ACHN (cell line): Measurements from ENCODE around the gene PLCB1.

Source experiments
- DNase-seq: peaks from one replicate; pipeline ENCODE4 v3.0.0-alpha.2; 2015
- in situ Hi-C: cut with HindIII; loops from 2 replicates; pipeline ENCODE4 v1.10.0; 2017; ENCODE audit warnings: low sequenced_read_pairs, low pct_ligation_motif_present, low pct_unique_long_range_greater_than_20kb

Gene PLCB1

GRCh38 chr20:8909596-8909995, 777.5 kb downstream of the PLCB1 start:
- in situ Hi-C loops: no loop called here
- DNase-seq: no peak

- no peak for DNase-seq
- in situ Hi-C loops: no loop called here
These were observed 780.0 kb downstream of the PLCB1 start for GRCh38 chr20:8912096-8912495.

GRCh38 chr20:8912731-8913130, 780.7 kb downstream of the PLCB1 start:
- DNase-seq: no peak
- in situ Hi-C loops: no loop called here

- in situ Hi-C loops: no loop called here
These were observed 781.4 kb downstream of the PLCB1 start for GRCh38 chr20:8913456-8913855.

GRCh38 chr20:8914421-8914820, 782.4 kb downstream of the PLCB1 start:
- no peak for DNase-seq
- in situ Hi-C loops: no loop called here

More at GRCh38 chr20:8913456-8913855, 781.4 kb downstream of the PLCB1 start:
- DNase-seq: no peak

DNA sequence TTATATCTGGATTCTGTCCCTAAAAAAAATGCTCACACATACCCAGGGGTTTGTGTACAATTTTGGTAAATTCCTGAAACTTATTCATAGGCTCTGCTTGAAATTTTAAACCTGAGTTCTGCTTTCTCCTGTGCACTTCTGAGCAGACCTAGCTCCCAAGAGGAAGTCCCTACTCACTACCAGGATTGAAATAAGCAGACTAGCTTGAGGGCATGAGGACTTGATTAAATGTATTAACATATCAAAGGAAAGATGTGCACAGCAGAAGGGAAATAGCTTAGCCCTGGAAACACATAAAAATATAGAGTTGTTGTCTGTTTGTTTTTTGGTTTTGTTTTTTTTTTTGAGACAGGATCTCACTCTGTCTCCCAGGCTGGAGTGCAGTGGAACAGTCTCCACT, 785.0 kb downstream of the PLCB1 start:
- in situ Hi-C loops: no loop called here
- DNase-seq: no peak

DNA sequence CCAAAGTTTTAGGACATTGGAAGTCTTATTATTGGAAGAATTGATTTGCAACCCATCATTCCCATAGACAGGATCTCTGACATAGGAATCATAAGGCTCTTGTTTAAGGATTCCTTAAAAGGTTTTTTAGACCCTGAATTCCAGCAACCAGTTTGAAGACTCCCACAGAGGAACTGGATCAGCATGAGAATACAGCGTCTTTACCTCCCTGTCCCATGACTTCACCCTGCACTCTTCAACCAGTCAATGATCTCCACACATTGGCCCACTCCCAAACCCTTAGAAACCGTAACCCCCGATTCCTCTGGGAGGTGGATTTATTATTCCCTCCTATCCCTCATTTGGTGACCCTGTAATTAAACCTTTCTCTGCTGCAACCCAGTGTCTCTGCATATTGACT, 786.1 kb downstream of the PLCB1 start:
- DNase-seq: no peak
- in situ Hi-C loops: no loop called here

DNA sequence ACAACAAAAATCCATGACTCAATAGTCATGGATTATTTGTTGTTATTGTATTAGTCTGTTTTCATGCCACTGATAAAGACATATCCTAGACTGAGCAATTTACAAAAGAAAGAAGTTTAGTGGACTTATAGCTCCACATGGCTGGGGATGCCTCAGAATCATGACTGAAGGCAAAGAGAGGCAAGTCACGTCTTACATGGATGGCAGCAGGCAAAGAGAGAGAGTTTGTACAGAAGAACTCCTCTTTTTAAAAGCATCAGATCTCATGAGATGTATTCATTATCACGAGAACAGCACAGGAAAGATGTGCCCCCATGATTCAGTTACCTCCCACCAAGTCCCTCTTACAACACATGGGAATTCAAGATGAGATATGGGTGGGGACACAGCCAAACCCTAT, 792.5 kb downstream of the PLCB1 start:
- in situ Hi-C loops: no loop called here
- DNase-seq: no peak

DNA sequence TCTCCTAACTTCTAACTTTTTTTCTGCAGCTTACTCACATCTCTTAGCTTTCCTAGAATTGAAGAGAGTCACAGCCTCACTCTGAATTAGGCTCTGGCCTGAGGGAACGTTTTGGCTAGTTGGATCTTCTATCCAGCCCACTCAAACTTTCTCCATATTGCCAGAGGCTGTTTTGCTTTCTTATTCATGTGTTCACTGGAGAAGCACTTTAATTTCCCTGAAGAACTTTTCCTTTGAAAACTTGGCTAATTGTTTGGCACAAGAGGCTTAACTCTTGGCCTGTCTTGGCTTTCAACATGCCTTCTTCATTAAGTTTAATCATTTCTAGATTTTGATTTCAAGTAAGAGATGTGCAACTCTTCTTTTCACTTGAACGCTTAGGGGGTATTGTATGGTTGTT, 798.7 kb downstream of the PLCB1 start:
- in situ Hi-C loops: no loop called here
- no peak for DNase-seq

DNA sequence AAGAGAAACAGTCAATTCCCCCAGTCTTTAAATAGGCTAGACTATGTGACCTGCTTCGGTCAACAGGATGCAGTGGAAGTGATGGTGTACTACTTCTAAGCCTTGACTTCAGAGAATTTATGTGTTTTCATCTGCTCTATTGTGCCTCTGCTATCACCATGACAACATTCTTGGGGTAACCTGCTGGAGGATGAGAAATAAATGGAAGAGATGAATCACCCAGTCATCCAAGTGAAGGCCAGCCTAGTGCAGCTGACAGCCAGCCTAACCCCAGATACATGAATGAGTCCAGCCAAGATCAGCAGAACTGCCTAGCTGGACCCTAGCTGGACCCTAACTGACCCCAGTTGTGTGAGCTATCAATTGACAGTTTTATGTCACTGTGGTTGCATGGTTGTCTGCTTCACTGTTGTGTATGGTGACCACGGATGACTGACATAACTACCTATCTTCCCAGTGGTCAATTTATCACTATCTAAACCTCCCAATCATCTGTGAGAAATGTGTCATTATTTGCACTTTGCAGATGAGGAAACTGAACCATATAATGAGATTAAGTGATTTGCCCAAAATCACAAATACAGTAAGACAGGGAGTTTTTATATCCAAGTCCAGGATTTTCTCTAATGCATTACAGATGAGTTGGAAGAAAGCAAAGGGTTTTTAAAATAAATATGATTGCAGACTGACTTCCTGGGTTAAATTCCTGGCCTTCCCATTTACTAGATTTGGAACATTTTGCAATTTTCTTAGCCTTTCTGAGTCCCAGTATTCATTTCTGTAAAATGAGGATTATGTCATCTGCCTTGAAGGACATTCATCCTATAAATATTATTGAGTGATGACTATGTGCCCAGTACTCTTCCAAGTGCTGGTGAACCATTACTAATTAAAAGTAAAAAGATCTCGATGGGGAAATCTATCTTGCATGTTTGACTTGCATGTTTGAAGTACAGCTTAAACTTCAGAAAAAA, 800.4 kb downstream of the PLCB1 start:
- in situ Hi-C loops: no loop called here
- peak; percentile 37 for DNase-seq

GRCh38 chr20:8933381-8933807, 801.3 kb downstream of the PLCB1 start:
- in situ Hi-C loops: no loop called here
- no peak for DNase-seq

DNA sequence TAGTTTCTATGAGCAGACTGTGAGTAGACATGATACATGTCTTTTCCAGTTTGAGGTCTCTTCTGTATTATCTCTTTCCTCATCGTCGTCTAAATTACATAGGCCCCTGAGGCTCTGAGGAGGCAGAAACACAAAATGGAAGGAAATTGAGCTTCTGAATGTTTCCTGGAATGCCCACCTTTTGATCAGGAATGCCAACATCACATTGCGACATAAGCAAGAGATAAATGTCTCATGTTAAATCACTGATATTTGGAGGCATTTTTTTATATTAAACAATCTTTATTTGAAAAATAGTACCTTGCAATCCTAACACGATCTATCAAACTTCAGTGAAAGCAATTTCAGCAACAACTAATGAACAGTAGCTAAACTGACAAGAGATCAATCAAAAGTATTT, 802.3 kb downstream of the PLCB1 start:
- DNase-seq: no peak
- in situ Hi-C loops: no loop called here
